ENCODE measurements around the gene ZNF574.

The ZNF574 gene

GRCh38 chr19:42130254-42130573 lies 54.2 kb downstream of the ZNF574 start:
- DNase-seq = no peak
